ENCODE measurements around the gene OR7A10. TPM values are rescaled to one million over a fixed set of nuclear protein-coding genes. Genes with fewer than 3 reads are reported as not detected.

The OR7A10 gene
- polyA plus RNA-seq, 1 experiment, result not detected

GRCh38 chr19:14871619-14872230 is 23.0 kb upstream of the OR7A10 start:
- ChIA-PET CTCF (interaction anchor here (1.2 kb wide), 1 partner anchor 19 kb away, joined by 3 read pairs; no protein-coding TSS in a partner anchor), POLR2A (no interaction called here)
- no peak for DNase-seq (ENCODE audit: low read depth)
- H3K36me3 ChIP-seq (ENCODE audit: control insufficient read depth, insufficient read depth, low read length), result no peaks in the 10 kb centered on the region
- H3K27me3 ChIP-seq (ENCODE audit: control insufficient read depth, insufficient read depth, low read length), result no peaks in the 10 kb centered on the region
- H3K4me3 ChIP-seq (ENCODE audit: low read depth, low read length), result no peak overlapping the region
- TF ChIP-seq CTCF (IDR thresholded peaks at IDR 0.05; ENCODE audit: insufficient read depth, low read depth, low read length), result peak; percentile 44

- Histone ChIP-seq H3K27me3 (ENCODE audit: control insufficient read depth, insufficient read depth, low read length) (no peaks in the 10 kb centered on the region), H3K4me3 (ENCODE audit: low read depth, low read length) (no peak overlapping the region), H3K36me3 (ENCODE audit: control insufficient read depth, insufficient read depth, low read length) (no peaks in the 10 kb centered on the region)
- TF ChIP-seq CTCF (IDR thresholded peaks at IDR 0.05; ENCODE audit: insufficient read depth, low read depth, low read length), result no peak
- ChIA-PET POLR2A (no interaction called here), CTCF (no interaction called here)
- DNase-seq (ENCODE audit: low read depth), result no peak
Measured at GRCh38 chr19:14868497-14868896, 19.8 kb upstream of the OR7A10 start.

GRCh38 chr19:14843578-14843977 is 5.1 kb downstream of the OR7A10 start:
- H3K36me3 ChIP-seq (ENCODE audit: control insufficient read depth, insufficient read depth, low read length), result no peaks in the 10 kb centered on the region
- no peak overlapping the region for H3K4me3 ChIP-seq (ENCODE audit: low read depth, low read length)
- CTCF ChIA-PET, result interaction anchor here (0.6 kb wide), 1 partner anchor 19 kb away, joined by 3 read pairs; no protein-coding TSS in a partner anchor
- POLR2A ChIA-PET, result no interaction called here
- no peak for DNase-seq (ENCODE audit: low read depth)
- no peak for TF ChIP-seq CTCF (IDR thresholded peaks at IDR 0.05; ENCODE audit: insufficient read depth, low read depth, low read length)
- H3K27me3 ChIP-seq (ENCODE audit: control insufficient read depth, insufficient read depth, low read length), result peaks cover 1% of the 10 kb centered on the region; the same call in 1 of the 2 replicates

- no peak for TF ChIP-seq CTCF (IDR thresholded peaks at IDR 0.05; ENCODE audit: insufficient read depth, low read depth, low read length)
- DNase-seq (ENCODE audit: low read depth), result no peak
- Histone ChIP-seq H3K27me3 (ENCODE audit: control insufficient read depth, insufficient read depth, low read length) (peaks cover 1% of the 10 kb centered on the region; the same call in 1 of the 2 replicates), H3K4me3 (ENCODE audit: low read depth, low read length) (no peak overlapping the region), H3K36me3 (ENCODE audit: control insufficient read depth, insufficient read depth, low read length) (no peaks in the 10 kb centered on the region)
- POLR2A ChIA-PET, result no interaction called here
- CTCF ChIA-PET, result interaction anchor here (0.6 kb wide), 1 partner anchor 20 kb away, joined by 3 read pairs; no protein-coding TSS in a partner anchor
Measured at GRCh38 chr19:14843169-14843568, 5.6 kb downstream of the OR7A10 start.

- CTCF ChIA-PET, result no interaction called here
- peaks cover 1% of the 10 kb centered on the region; the same call in 1 of the 2 replicates for H3K27me3 ChIP-seq (ENCODE audit: control insufficient read depth, insufficient read depth, low read length)
- no peak for DNase-seq (ENCODE audit: low read depth)
- H3K4me3 ChIP-seq (ENCODE audit: low read depth, low read length), result no peak overlapping the region
- no peaks in the 10 kb centered on the region for H3K36me3 ChIP-seq (ENCODE audit: control insufficient read depth, insufficient read depth, low read length)
- TF ChIP-seq CTCF (IDR thresholded peaks at IDR 0.05; ENCODE audit: insufficient read depth, low read depth, low read length), result no peak
- POLR2A ChIA-PET, result no interaction called here
Measured at GRCh38 chr19:14840206-14840605, 8.5 kb downstream of the OR7A10 start.
